IMR-90 (cell line): ENCODE results near the gene ATP1B1. TPM values are rescaled to one million over a fixed set of nuclear protein-coding genes. Genes with fewer than 3 reads are reported as not detected.

Experiments used
- ATAC-seq: fragments of 200-7000 bp; cut with Tn5 transposase; 2 replicates; pipeline ENCODE4 v1.9.1; 2020; ENCODE audit warnings: low read depth, mild to moderate bottlenecking, moderate library complexity
- BruUV-seq: library from RNA; stranded (reverse); fragments of 400-500 nt; replicated peaks from 2 replicates; lab custom pipeline; 2021; lab: Mats Ljungman, UMichigan
- CTCF ChIA-PET: fragments of 300-600 bp; formaldehyde crosslinking; extraction: SDS; loops from one replicate; lab custom pipeline; 2021; ENCODE audit warnings: antibody characterized with exemption; lab: Yijun Ruan, JAX
- POLR2A ChIA-PET: fragments of 300-600 bp; sonication (Branson Sonifier 250); formaldehyde crosslinking; loops from one replicate; lab custom pipeline; 2022; ENCODE audit warnings: antibody characterized with exemption; ENCODE audit not compliant: unreplicated experiment; lab: Charles Lee
- DNase-seq: peaks from one replicate; pipeline ENCODE4 v3.0.0; 2013
- H2AFZ ChIP-seq: replicated peaks from 2 replicates; pipeline ENCODE3; 2013; ENCODE audit warnings: low read length, mild to moderate bottlenecking; ENCODE audit not compliant: poor library complexity
- H2AK5ac ChIP-seq: 2 replicates; pipeline ENCODE4 v1.6.1; 2013; ENCODE audit warnings: low read depth, low read length, inconsistent platforms
- H2AK9ac ChIP-seq: replicated peaks from 2 replicates; pipeline ENCODE3; 2013; ENCODE audit warnings: mild to moderate bottlenecking, low read depth, low read length, moderate library complexity; ENCODE audit not compliant: poor library complexity
- H2BK120ac ChIP-seq: 2 replicates; pipeline ENCODE4 v1.6.1; 2013; ENCODE audit warnings: low read depth, low read length, inconsistent platforms
- H2BK15ac ChIP-seq: 3 replicates; pipeline ENCODE4 v1.6.1; 2013; ENCODE audit warnings: low read depth, low read length, inconsistent platforms
- H2BK20ac ChIP-seq: 2 replicates; pipeline ENCODE4 v1.6.1; 2013; ENCODE audit warnings: low read depth, mild to moderate bottlenecking, inconsistent platforms, low read length, moderate library complexity
- H2BK5ac ChIP-seq: 2 replicates; pipeline ENCODE4 v1.6.1; 2013; ENCODE audit warnings: mild to moderate bottlenecking, low read depth, low read length, inconsistent platforms; ENCODE audit not compliant: poor library complexity, severe bottlenecking
- H3K14ac ChIP-seq: replicated peaks from 2 replicates; pipeline ENCODE4 v1.6.1; 2013; ENCODE audit warnings: low read depth, low read length, inconsistent platforms
- H3K18ac ChIP-seq: 2 replicates; pipeline ENCODE4 v1.6.1; 2013; ENCODE audit warnings: low read depth, low read length, control low read depth
- H3K23ac ChIP-seq: 2 replicates; pipeline ENCODE4 v1.6.1; 2013; ENCODE audit warnings: low read depth, low read length, inconsistent platforms
- H3K27ac ChIP-seq: 2 replicates; pipeline ENCODE4 v1.5.1; 2013; ENCODE audit warnings: mild to moderate bottlenecking, control low read depth, low read length; ENCODE audit not compliant: insufficient read depth
- H3K27me3 ChIP-seq: 2 replicates; pipeline ENCODE4 v1.6.1; 2013; ENCODE audit warnings: low read length; ENCODE audit not compliant: control insufficient read depth, insufficient read depth
- H3K36me3 ChIP-seq: 2 replicates; pipeline ENCODE4 v1.6.1; 2013; ENCODE audit warnings: low read length, mixed read lengths; ENCODE audit not compliant: control insufficient read depth, insufficient read depth
- H3K4ac ChIP-seq: 2 replicates; pipeline ENCODE4 v1.6.1; 2013; ENCODE audit warnings: low read depth, low read length, inconsistent platforms
- H3K4me1 ChIP-seq: 2 replicates; pipeline ENCODE4 v1.6.1; 2013; ENCODE audit warnings: low read length, mixed read lengths; ENCODE audit not compliant: control insufficient read depth, insufficient read depth
- H3K4me2 ChIP-seq: 2 replicates; pipeline ENCODE4 v1.6.1; 2013; ENCODE audit warnings: low read depth, mild to moderate bottlenecking, control low read depth, low read length, moderate library complexity
- H3K4me3 ChIP-seq: 2 replicates; pipeline ENCODE4 v1.5.1; 2013; ENCODE audit warnings: low read depth, mild to moderate bottlenecking, control low read depth, low read length, moderate library complexity; ENCODE audit not compliant: insufficient read depth
- H3K56ac ChIP-seq: 2 replicates; pipeline ENCODE4 v1.6.1; 2013; ENCODE audit warnings: low read length, inconsistent platforms; ENCODE audit not compliant: insufficient read depth; ENCODE audit errors: extremely low read depth
- H3K79me1 ChIP-seq, 2 experiments: 2 replicates each; pipeline ENCODE4 v1.6.1; 2013; ENCODE audit warnings: low read length in 2 of 2, inconsistent platforms in 1 of 2, low read depth in 1 of 2
- H3K9ac ChIP-seq: 2 replicates; pipeline ENCODE4 v1.6.1; 2013; ENCODE audit warnings: low read depth, low read length, control low read depth
- H3K9me1 ChIP-seq: 2 replicates; pipeline ENCODE4 v1.6.1; 2013; ENCODE audit warnings: low read length, inconsistent platforms; ENCODE audit not compliant: insufficient read depth
- H3K9me3 ChIP-seq: 2 replicates; pipeline ENCODE4 v1.6.1; 2013; ENCODE audit warnings: low read length; ENCODE audit not compliant: control insufficient read depth, insufficient read depth
- H4K20me1 ChIP-seq: 2 replicates; pipeline ENCODE4 v1.6.1; 2013; ENCODE audit warnings: low read length, inconsistent platforms; ENCODE audit not compliant: insufficient read depth
- H4K5ac ChIP-seq: 2 replicates; pipeline ENCODE4 v1.6.1; 2013; ENCODE audit warnings: mild to moderate bottlenecking, low read depth, low read length, control low read depth
- H4K8ac ChIP-seq, 2 experiments: 2 replicates each; pipeline ENCODE4 v1.6.1; 2013; ENCODE audit warnings: low read depth in 2 of 2, low read length in 2 of 2, control low read depth in 1 of 2, inconsistent platforms in 1 of 2
- H4K91ac ChIP-seq: 2 replicates; pipeline ENCODE4 v1.6.1; 2013; ENCODE audit warnings: low read depth, low read length, inconsistent platforms; ENCODE audit not compliant: insufficient read depth
- CEBPB ChIP-seq: IDR thresholded peaks from 2 replicates; pipeline ENCODE4 v1.6.1; 2012; ENCODE audit warnings: low read depth, low read length, improper control_type of control experiment
- FOS ChIP-seq: fragments of 150-350 bp; IDR thresholded peaks from 2 replicates; pipeline ENCODE4 v1.6.1; 2016; ENCODE audit warnings: low read depth, low read length
- MAFK ChIP-seq: IDR thresholded peaks from 2 replicates; pipeline ENCODE4 v1.6.1; 2012; ENCODE audit warnings: low read depth, low read length, improper control_type of control experiment
- MAZ ChIP-seq: IDR thresholded peaks from 2 replicates; pipeline ENCODE4 v1.6.1; 2012; ENCODE audit warnings: low read depth, mild to moderate bottlenecking, low read length, improper control_type of control experiment, moderate library complexity, borderline replicate concordance
- MXI1 ChIP-seq: IDR thresholded peaks from 2 replicates; pipeline ENCODE4 v1.6.1; 2012; ENCODE audit warnings: low read depth, mild to moderate bottlenecking, low read length, moderate library complexity, borderline replicate concordance
- NFE2L2 ChIP-seq: fragments of 150-350 bp; IDR thresholded peaks from 2 replicates; pipeline ENCODE4 v1.6.1; 2016; ENCODE audit warnings: low read depth, mild to moderate bottlenecking, low read length
- POLR2A ChIP-seq: IDR thresholded peaks from 2 replicates; pipeline ENCODE4 v1.6.1; 2012; ENCODE audit warnings: mild to moderate bottlenecking, low read depth, low read length
- RAD21 ChIP-seq: IDR thresholded peaks from 2 replicates; pipeline ENCODE4 v1.6.1; 2012; ENCODE audit warnings: low read length, improper control_type of control experiment
- SMC3 ChIP-seq: fragments of 150-350 bp; IDR thresholded peaks from 2 replicates; pipeline ENCODE4 v1.6.1; 2016; ENCODE audit warnings: low read depth, mild to moderate bottlenecking, antibody characterized with exemption, low read length, moderate library complexity
- USF2 ChIP-seq: fragments of 150-350 bp; IDR thresholded peaks from 2 replicates; pipeline ENCODE4 v1.6.1; 2017; ENCODE audit warnings: mild to moderate bottlenecking, antibody characterized with exemption, low read length, low read depth
- WGBS, 2 experiments: methylation state at CpG; one replicate each; pipeline versions ENCODE4 v1.1.5 to v1.1.7; 2013; ENCODE audit warnings: missing lambda C conversion rate in 2 of 2; ENCODE audit not compliant: insufficient read length in 1 of 2; ENCODE audit errors: extremely low coverage in 2 of 2; 5-methylcytosine and 5-hydroxymethylcytosine counted together
- dilution Hi-C: fragments of 300-500 bp; cut with HindIII; formaldehyde crosslinking; loops from one replicate; pipeline ENCODE4 v1.14.3; 2018; ENCODE audit warnings: low sequenced_read_pairs; ENCODE audit not compliant: unreplicated experiment
- in situ Hi-C: fragments of 300-500 bp; cut with MboI; formaldehyde crosslinking; loops from 3 replicates; pipeline ENCODE4 v1.14.3; 2019; ENCODE audit warnings: low sequenced_read_pairs, inconsistent platforms, mixed read lengths
- intact Hi-C: fragments of 100-400 bp; cut with micrococcal nuclease; formaldehyde crosslinking; loops from 2 replicates; pipeline ENCODE4 v1.10.0; 2022
- polyA plus RNA-seq, 3 experiments: library from polyadenylated mRNA; depleted of rRNA; stranded (reverse); fragments of >200 nt; gene quantifications; 2 replicates each; pipeline ENCODE4 v1.2.3, GENCODE V29; 2012; ENCODE audit warnings: low replicate concordance in 1 of 3
- total RNA-seq: library from RNA; depleted of rRNA; stranded (reverse); fragments of >200 nt; gene quantifications from 2 replicates; pipeline ENCODE4 v1.2.3, GENCODE V29; 2012

Gene ATP1B1
- total and polyA plus RNA-seq, 2 of the 4 experiments (the other 2 are of a cell fraction) = 14.5 to 22.1 TPM

GRCh38 chr1:169129109-169129784, 22.8 kb downstream of the ATP1B1 start:
- Histone ChIP-seq H2AFZ (no peak overlapping the region), H3K4ac (no peak overlapping the region), H3K9me1 (no peaks in the 10 kb centered on the region), H3K9me3 (no peaks in the 10 kb centered on the region), H2AK9ac (no peak overlapping the region), H3K56ac (no peak overlapping the region), H4K8ac (no peak overlapping the region), H3K23ac (no peak overlapping the region), H4K20me1 (no peaks in the 10 kb centered on the region), H3K4me1 (no peaks in the 10 kb centered on the region), H3K18ac (no peak overlapping the region), H4K91ac (no peak overlapping the region), H2BK120ac (no peak overlapping the region), H3K9ac (no peak overlapping the region), H4K5ac (no peak overlapping the region), H2BK15ac (no peak overlapping the region), H3K14ac (no peak overlapping the region), H2BK20ac (no peak overlapping the region), H3K79me1 (peaks cover 0 to 7% of the 10 kb centered on the region in 2 experiments; a peak in 3 of 4 replicates), H3K27ac (no peak overlapping the region), H3K4me3 (no peak overlapping the region), H2BK5ac (no peak overlapping the region), H3K36me3 (peaks cover 4% of the 10 kb centered on the region; the same call in 1 of the 2 replicates), H3K27me3 (no peaks in the 10 kb centered on the region), H3K4me2 (no peak overlapping the region), H2AK5ac (no peak overlapping the region)
- CTCF ChIA-PET = no interaction called here
- DNase-seq (no peak), ATAC-seq (no peak)
- no CpG with 5 or more reads among the region's 6 CpGs for WGBS, 2 experiments
- in situ Hi-C loops (no loop called here), dilution Hi-C loops (no loop called here), intact Hi-C loops (no loop called here)
- no peak for TF ChIP-seq USF2
- no peak for TF ChIP-seq NFE2L2
- no peak for TF ChIP-seq POLR2A
- no peak for TF ChIP-seq MAZ
- no peak for TF ChIP-seq MAFK
- TF ChIP-seq FOS = no peak
- TF ChIP-seq SMC3 = no peak
- TF ChIP-seq CEBPB = no peak
- no peak for TF ChIP-seq MXI1
- TF ChIP-seq RAD21 = no peak
- BruUV-seq = no TSS peak
- POLR2A ChIA-PET = no interaction called here
